ENCODE results near the gene RETREG2. TPM values are rescaled to one million over a fixed set of nuclear protein-coding genes. Genes with fewer than 3 reads are reported as not detected.
"Not testable (repeated sequence)": the region's sequence is repeated elsewhere in the genome, so short reads cannot be mapped to it uniquely, and the experiment has no call there.

RETREG2 gene
- total RNA-seq, 1 donor = 76.0 TPM

GRCh38 chr2:219186754-219187456 is 8.8 kb downstream of the RETREG2 start:
- no peak for DNase-seq (ENCODE audit: low read depth)
- H3K4me3 ChIP-seq (ENCODE audit: low read depth, low read length) = no peak overlapping the region
- no peak for TF ChIP-seq CTCF (IDR thresholded peaks at IDR 0.05; ENCODE audit: insufficient read depth, low read length)

GRCh38 chr2:219197388-219197787 is 19.3 kb downstream of the RETREG2 start:
- no peak for TF ChIP-seq CTCF (IDR thresholded peaks at IDR 0.05; ENCODE audit: insufficient read depth, low read length)
- no peak for DNase-seq (ENCODE audit: low read depth)
- no peak overlapping the region for H3K4me3 ChIP-seq (ENCODE audit: low read depth, low read length)

GRCh38 chr2:219198974-219199373 is 20.9 kb downstream of the RETREG2 start:
- H3K4me3 ChIP-seq (ENCODE audit: low read depth, low read length) = no peak overlapping the region
- no peak for DNase-seq (ENCODE audit: low read depth)
- no peak for TF ChIP-seq CTCF (IDR thresholded peaks at IDR 0.05; ENCODE audit: insufficient read depth, low read length)

- no peak for TF ChIP-seq CTCF (IDR thresholded peaks at IDR 0.05; ENCODE audit: insufficient read depth, low read length)
- H3K4me3 ChIP-seq (ENCODE audit: low read depth, low read length) = no peak overlapping the region
- DNase-seq (ENCODE audit: low read depth) = no peak
Measured at GRCh38 chr2:219199470-219200211, 21.6 kb downstream of the RETREG2 start.

GRCh38 chr2:219200502-219201326 is 22.6 kb downstream of the RETREG2 start:
- H3K4me3 ChIP-seq (ENCODE audit: low read depth, low read length); DNase-seq (ENCODE audit: low read depth): not testable (repeated sequence)

GRCh38 chr2:219201331-219201730 is 23.3 kb downstream of the RETREG2 start:
- not testable (repeated sequence) for DNase-seq (ENCODE audit: low read depth)

GRCh38 chr2:219204425-219205164 is 26.5 kb downstream of the RETREG2 start:
- no peak overlapping the region for H3K4me3 ChIP-seq (ENCODE audit: low read depth, low read length)
- no peak for DNase-seq (ENCODE audit: low read depth)
- TF ChIP-seq CTCF (IDR thresholded peaks at IDR 0.05; ENCODE audit: insufficient read depth, low read length) = no peak

More at GRCh38 chr2:219201331-219201730, 23.3 kb downstream of the RETREG2 start:
- not testable (repeated sequence) for H3K4me3 ChIP-seq (ENCODE audit: low read depth, low read length)

Data from fibroblast of the aortic adventitia (primary cell).